Gastroesophageal sphincter (tissue), 4 donors: Measurements from ENCODE around the gene COPZ2. TPM values are rescaled to one million over a fixed set of nuclear protein-coding genes. Genes with fewer than 3 reads are reported as not detected.
A peak's percentile ranks its signal among the peaks of the same experiment; 100 is the strongest.

Source experiments
- ATAC-seq: fragments of 150-250 bp; one replicate; pipeline ENCODE4 v1.9.1; 2016; ENCODE audit warnings: mild to moderate bottlenecking, moderate library complexity
- H3K27ac ChIP-seq, 4 donors: fragments of 200-600 bp; sonication (generic) in 3 of 4; 1 replicate in 3 of 4; 2 replicates in 1 of 4; pipeline ENCODE4 v1.5.1; 2016 to 2019
- H3K27me3 ChIP-seq: fragments of 200-600 bp; sonication (generic); one replicate; pipeline ENCODE4 v1.5.1; 2019
- H3K36me3 ChIP-seq, 2 donors: fragments of 200-600 bp; sonication (generic); one replicate each; pipeline ENCODE4 v1.5.1; 2019; ENCODE audit warnings: control low read depth in 1 of 2
- H3K4me1 ChIP-seq, 3 donors: fragments of 200-600 bp; sonication (generic); 1 replicate in 2 of 3; 2 replicates in 1 of 3; pipeline ENCODE4 v1.5.1; 2016 to 2019; ENCODE audit warnings: control low read depth in 2 of 3
- H3K4me3 ChIP-seq, 2 donors: fragments of 200-600 bp; sonication (generic); one replicate each; pipeline ENCODE4 v1.5.1; 2019; ENCODE audit warnings: mild to moderate bottlenecking in 1 of 2, moderate library complexity in 1 of 2
- H3K9me3 ChIP-seq, 3 donors: fragments of 200-600 bp; sonication (generic); one replicate each; pipeline ENCODE4 v1.5.1; 2017 to 2019; ENCODE audit warnings: control low read depth in 2 of 3
- EP300 ChIP-seq: sonication (generic); formaldehyde crosslinking; IDR thresholded peaks from one replicate; pipeline ENCODE4 v1.6.1; 2017; ENCODE audit warnings: antibody characterized with exemption, mild to moderate bottlenecking
- POLR2A ChIP-seq, 2 donors: fragments of 450-650 bp; IDR thresholded peaks; one replicate each; pipeline ENCODE4 v1.6.1; 2017; ENCODE audit warnings: antibody characterized with exemption in 2 of 2, mild to moderate bottlenecking in 2 of 2, moderate library complexity in 1 of 2
- POLR2AphosphoS5 ChIP-seq: sonication (generic); formaldehyde crosslinking; IDR thresholded peaks from one replicate; pipeline ENCODE4 v1.6.1; 2017; ENCODE audit warnings: antibody characterized with exemption
- WGBS, 2 donors: methylation state at CpG; one replicate each; pipeline ENCODE4 v1.1.5; 2018; ENCODE audit warnings: low coverage in 1 of 2; 5-methylcytosine and 5-hydroxymethylcytosine counted together
- total RNA-seq, 4 donors: library from RNA; depleted of rRNA; stranded (reverse); fragments of >200 nt; gene quantifications; one replicate each; pipeline ENCODE4 v1.1.0, GENCODE V29; 2016
- TF ChIP-seq, protein P1 (sequence below), 4 experiments: fragments of 200-600 bp in 2 of 4; fragments of 450-650 bp in 2 of 4; sonication (generic) in 1 of 4; IDR thresholded peaks; one replicate each; pipeline ENCODE4 v1.5.1; 2017 to 2019; ENCODE audit warnings: antibody characterized with exemption in 4 of 4, mild to moderate bottlenecking in 2 of 4, moderate library complexity in 2 of 4

The COPZ2 gene
- total RNA-seq, 4 donors from 2014 or later = 40.6 to 75.5 (median 49.4) TPM

- ATAC-seq = no peak
- peaks cover 0 to 16% (median 10%) of the 10 kb centered on the region in 3 donors for H3K4me1 ChIP-seq
- no peak for TF ChIP-seq EP300
- no peak for TF ChIP-seq POLR2A (IDR thresholded peaks at IDR 0.05)
- no peak for TF ChIP-seq POLR2AphosphoS5
- TF ChIP-seq, protein P1, sequence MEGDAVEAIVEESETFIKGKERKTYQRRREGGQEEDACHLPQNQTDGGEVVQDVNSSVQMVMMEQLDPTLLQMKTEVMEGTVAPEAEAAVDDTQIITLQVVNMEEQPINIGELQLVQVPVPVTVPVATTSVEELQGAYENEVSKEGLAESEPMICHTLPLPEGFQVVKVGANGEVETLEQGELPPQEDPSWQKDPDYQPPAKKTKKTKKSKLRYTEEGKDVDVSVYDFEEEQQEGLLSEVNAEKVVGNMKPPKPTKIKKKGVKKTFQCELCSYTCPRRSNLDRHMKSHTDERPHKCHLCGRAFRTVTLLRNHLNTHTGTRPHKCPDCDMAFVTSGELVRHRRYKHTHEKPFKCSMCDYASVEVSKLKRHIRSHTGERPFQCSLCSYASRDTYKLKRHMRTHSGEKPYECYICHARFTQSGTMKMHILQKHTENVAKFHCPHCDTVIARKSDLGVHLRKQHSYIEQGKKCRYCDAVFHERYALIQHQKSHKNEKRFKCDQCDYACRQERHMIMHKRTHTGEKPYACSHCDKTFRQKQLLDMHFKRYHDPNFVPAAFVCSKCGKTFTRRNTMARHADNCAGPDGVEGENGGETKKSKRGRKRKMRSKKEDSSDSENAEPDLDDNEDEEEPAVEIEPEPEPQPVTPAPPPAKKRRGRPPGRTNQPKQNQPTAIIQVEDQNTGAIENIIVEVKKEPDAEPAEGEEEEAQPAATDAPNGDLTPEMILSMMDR (IDR thresholded peaks at IDR 0.05) = no peak
- WGBS, 2 donors = 68 to 69% methylated on average over 5 to 8 of the region's 8 CpGs
- H3K27me3 ChIP-seq = peaks cover 70% of the 10 kb centered on the region
- no peak overlapping the region for H3K27ac ChIP-seq
- no peaks in the 10 kb centered on the region for H3K36me3 ChIP-seq
- H3K9me3 ChIP-seq = no peaks in the 10 kb centered on the region
- no peak overlapping the region for H3K4me3 ChIP-seq
These were observed 22.9 kb downstream of the COPZ2 start for GRCh38 chr17:48014595-48015111.

DNA sequence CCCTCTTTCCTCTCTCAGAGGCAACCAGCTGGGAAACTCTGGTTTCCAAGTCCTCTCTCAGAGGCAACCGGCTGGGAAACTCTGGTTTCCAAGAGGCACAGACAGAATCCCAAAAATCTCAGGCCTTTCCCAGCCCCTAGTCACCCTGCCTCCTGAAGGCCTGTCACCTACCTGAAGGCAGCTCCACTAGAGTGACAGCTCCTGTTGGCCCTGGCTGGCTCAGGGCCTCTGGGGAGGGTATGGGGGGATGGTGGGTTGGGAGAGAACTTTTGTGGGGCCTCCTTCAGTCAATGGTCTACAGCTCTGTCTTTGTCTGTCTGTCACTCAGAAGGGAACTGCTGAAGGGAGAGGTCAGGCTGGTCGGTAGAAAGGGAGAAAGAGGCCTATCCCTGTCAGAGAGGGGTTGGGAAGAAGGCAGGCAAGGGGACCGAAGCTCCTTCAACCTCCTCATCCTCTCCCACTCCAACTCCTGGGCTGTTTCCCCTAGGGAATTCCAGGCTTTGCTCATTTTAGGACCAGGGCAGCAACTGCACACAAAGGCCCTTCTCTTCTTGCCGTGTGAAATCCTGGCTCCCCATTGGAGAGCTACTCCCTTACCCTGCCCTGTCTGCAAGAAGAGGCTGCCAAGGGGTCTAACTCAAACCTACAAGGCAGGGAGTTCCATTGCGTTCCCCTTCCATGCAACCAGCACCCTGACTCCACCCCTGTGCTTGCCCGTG is 23.6 kb downstream of the COPZ2 start:
- H3K27me3 ChIP-seq = peaks cover 70% of the 10 kb centered on the region
- no peak overlapping the region for H3K27ac ChIP-seq
- no peaks in the 10 kb centered on the region for H3K36me3 ChIP-seq
- H3K9me3 ChIP-seq = no peaks in the 10 kb centered on the region
- WGBS, 2 donors = 80 to 88% methylated on average over 4 to 6 of the region's 6 CpGs
- H3K4me1 ChIP-seq = peaks cover 0 to 16% (median 10%) of the 10 kb centered on the region in 3 donors
- TF ChIP-seq POLR2A (IDR thresholded peaks at IDR 0.05) (no peak), EP300 (no peak), POLR2AphosphoS5 (no peak)
- TF ChIP-seq, protein P1 (IDR thresholded peaks at IDR 0.05) = no peak
- no peak for ATAC-seq
- no peak overlapping the region for H3K4me3 ChIP-seq

GRCh38 chr17:48012654-48013053 is 24.9 kb downstream of the COPZ2 start:
- no peaks in the 10 kb centered on the region for H3K36me3 ChIP-seq
- H3K9me3 ChIP-seq = no peaks in the 10 kb centered on the region
- no peak for ATAC-seq
- 20 to 33% methylated on average over 1 to 2 of the region's 5 CpGs for WGBS, 2 donors
- no peak for TF ChIP-seq EP300
- TF ChIP-seq, protein P1 (IDR thresholded peaks at IDR 0.05) = no peak
- no peak for TF ChIP-seq POLR2AphosphoS5
- no peak for TF ChIP-seq POLR2A (IDR thresholded peaks at IDR 0.05)
- peaks cover 77% of the 10 kb centered on the region for H3K27me3 ChIP-seq
- H3K4me1 ChIP-seq = peaks cover 0 to 16% (median 10%) of the 10 kb centered on the region in 3 donors
- H3K4me3 ChIP-seq = no peak overlapping the region
- no peak overlapping the region for H3K27ac ChIP-seq

DNA sequence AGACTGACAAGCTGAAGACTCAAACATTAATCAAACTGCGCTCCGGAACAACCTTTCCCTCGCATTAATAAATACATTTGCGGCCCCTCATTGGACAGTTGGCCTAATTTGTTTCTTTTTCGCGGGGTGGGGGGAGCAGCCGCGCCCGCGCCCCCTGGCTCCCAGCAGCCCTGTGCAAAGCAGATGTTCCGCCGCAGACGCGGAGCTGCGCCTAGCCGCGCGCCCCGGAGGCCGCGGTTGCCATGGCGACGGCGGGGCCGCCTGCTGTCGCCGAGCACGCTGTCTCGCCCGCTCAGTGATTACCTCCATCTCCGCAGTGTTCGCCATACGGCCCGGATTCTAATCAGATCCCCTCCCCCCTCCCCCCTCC is 25.5 kb downstream of the COPZ2 start:
- H3K27me3 ChIP-seq = peaks cover 77% of the 10 kb centered on the region
- TF ChIP-seq POLR2A (IDR thresholded peaks at IDR 0.05) (no peak), POLR2AphosphoS5 (no peak), EP300 (no peak)
- TF ChIP-seq, protein P1 (IDR thresholded peaks at IDR 0.05) = no peak
- no peak for ATAC-seq
- no peaks in the 10 kb centered on the region for H3K36me3 ChIP-seq
- WGBS, 2 donors = 1% methylated on average over 16 to 27 of the region's 34 CpGs
- H3K9me3 ChIP-seq = no peaks in the 10 kb centered on the region
- peaks cover 0 to 16% (median 10%) of the 10 kb centered on the region in 3 donors for H3K4me1 ChIP-seq
- H3K4me3 ChIP-seq = peak overlapping the region; percentile 3 to 42
- no peak overlapping the region for H3K27ac ChIP-seq
